Thyroid gland (tissue), 4 donors: ENCODE results near the gene PCDHGA10.

Experiments used
- CTCF ChIP-seq, 6 experiments: fragments of 200-600 bp in 3 of 6; fragments of 450-650 bp in 3 of 6; sonication (generic) in 3 of 6; IDR thresholded peaks; one replicate each; pipeline ENCODE4 v1.5.1; 2016 to 2019; ENCODE audit warnings: antibody characterized with exemption in 6 of 6, mild to moderate bottlenecking in 2 of 6, inconsistent platforms in 1 of 6, moderate library complexity in 1 of 6
- POLR2A ChIP-seq, 2 donors: fragments of 450-650 bp; IDR thresholded peaks; one replicate each; pipeline ENCODE4 v1.6.1; 2017; ENCODE audit warnings: antibody characterized with exemption in 2 of 2, mild to moderate bottlenecking in 2 of 2, moderate library complexity in 1 of 2

DNA sequence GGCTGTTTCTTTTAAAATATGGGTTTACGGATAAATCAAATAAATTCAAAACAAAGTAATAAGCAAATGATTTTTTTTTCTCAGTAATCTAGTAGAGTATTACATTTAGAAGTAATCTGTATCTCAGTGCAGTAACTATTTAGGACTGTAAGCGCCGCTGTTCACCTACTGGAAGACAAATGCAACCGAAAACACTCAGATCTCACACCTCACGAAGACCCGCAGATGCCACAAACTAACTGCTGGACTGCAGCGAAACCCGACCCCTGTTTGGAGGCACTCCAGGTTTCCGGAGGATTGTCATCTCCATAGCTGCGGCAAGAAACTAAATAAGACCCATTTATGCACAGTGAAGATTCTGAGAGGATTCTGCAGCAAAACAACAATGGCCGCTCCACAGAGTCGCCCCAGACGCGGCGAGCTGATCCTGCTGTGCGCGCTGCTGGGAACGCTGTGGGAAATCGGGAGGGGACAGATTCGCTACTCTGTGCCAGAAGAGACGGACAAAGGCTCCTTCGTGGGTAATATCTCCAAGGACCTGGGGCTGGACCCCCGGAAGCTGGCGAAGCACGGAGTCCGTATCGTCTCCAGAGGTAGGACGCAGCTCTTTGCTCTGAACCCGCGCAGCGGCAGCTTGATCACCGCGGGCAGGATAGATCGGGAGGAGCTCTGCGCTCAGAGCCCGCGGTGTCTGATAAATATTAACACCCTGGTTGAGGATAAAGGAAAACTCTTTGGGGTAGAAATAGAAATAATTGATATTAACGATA is 20.2 kb upstream of the PCDHGA10 start, which contains the start of gene PCDHGA8:
- TF ChIP-seq CTCF (IDR thresholded peaks at IDR 0.05) = no peak
- no peak for TF ChIP-seq POLR2A (IDR thresholded peaks at IDR 0.05)
